ENCODE measurements around the gene RPS25. TPM values are rescaled to one million over a fixed set of nuclear protein-coding genes. Genes with fewer than 3 reads are reported as not detected.
"Not testable (repeated sequence)": the region's sequence is repeated elsewhere in the genome, so short reads cannot be mapped to it uniquely, and the experiment has no call there.

The RPS25 gene
- total RNA-seq, 2 donors from 2014 or later = 672 to 840 TPM

DNA sequence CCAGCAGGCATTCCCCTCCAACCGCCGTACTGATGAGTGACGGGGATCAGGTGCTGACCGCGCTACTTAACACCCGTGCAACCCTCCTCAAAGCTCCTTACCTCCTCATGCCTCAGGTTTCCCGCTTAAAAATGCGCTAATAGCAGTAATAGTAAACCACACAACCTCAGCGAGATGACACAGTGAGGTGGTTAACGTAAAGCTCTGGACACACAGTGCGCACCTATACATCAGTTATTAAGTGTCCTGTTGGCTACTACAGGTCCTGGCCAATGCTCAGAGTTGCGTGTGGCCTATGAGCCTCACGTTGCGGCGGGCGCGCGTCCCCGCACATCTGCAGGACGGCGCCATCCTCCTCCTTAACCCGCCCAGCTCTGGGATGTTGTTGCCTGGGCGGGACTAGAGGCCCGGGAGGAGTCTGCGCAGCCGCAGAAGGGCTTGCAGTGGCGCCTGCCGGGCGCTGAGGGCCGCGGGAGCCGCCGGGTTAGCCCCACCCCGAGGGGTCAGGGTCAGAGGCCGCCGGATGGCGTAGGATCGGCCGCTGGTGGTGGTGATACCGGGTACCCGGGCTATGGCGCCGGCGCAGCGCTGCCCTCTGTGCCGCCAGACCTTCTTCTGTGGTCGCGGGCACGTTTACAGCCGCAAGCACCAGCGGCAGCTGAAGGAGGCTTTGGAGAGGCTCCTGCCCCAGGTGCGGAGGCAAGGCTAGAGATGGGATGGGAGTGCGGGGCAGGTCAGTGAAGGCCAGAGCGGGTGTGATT is 20.3 kb downstream of the RPS25 start, which contains the start of gene CENATAC:
Gene CENATAC (plus strand): TSS at position 512 of the 761 bp plus-strand sequence. CDS start 60 bp downstream, at position 572.
- Histone ChIP-seq H3K4me1 (ENCODE audit: control insufficient read depth in 1 of 2, low read depth in 2 of 2) (peaks cover 8 to 26% of the 10 kb centered on the region in 2 donors), H3K4me3 (peak within 1 kb of the TSS; percentile 92), H3K36me3 (peaks cover 15% of the 10 kb centered on the region), H3K27ac (peak within 1 kb of the TSS; percentile 86 to 87), H3K9me3 (no peaks in the 10 kb centered on the region), H3K27me3 (replicated peaks; ENCODE audit: insufficient read depth) (no peaks in the 10 kb centered on the region)
- ATAC-seq (ENCODE audit: insufficient number of reproducible peaks, low FRiP score, low read depth) = peak; percentile 78
- peak; percentile 73 for DNase-seq (ENCODE audit: low spot score)
- no peak for TF ChIP-seq CTCF (IDR thresholded peaks at IDR 0.05)

GRCh38 chr11:118996926-118997626 is 21.1 kb downstream of the RPS25 start:
- Histone ChIP-seq H3K27ac (peak overlapping the region; percentile 48 to 87), H3K4me1 (ENCODE audit: control insufficient read depth in 1 of 2, low read depth in 2 of 2) (peaks cover 8 to 26% of the 10 kb centered on the region in 2 donors), H3K36me3 (peaks cover 13% of the 10 kb centered on the region), H3K9me3 (no peaks in the 10 kb centered on the region), H3K27me3 (replicated peaks; ENCODE audit: insufficient read depth) (no peaks in the 10 kb centered on the region), H3K4me3 (peak overlapping the region; percentile 92)
- peak; percentile 19 for TF ChIP-seq CTCF (IDR thresholded peaks at IDR 0.05)
- DNase-seq (ENCODE audit: low spot score) (no peak), ATAC-seq (ENCODE audit: insufficient number of reproducible peaks, low FRiP score, low read depth) (no peak)

GRCh38 chr11:118991486-118992038 is 26.6 kb downstream of the RPS25 start:
- ATAC-seq (ENCODE audit: insufficient number of reproducible peaks, low FRiP score, low read depth); H3K4me3 ChIP-seq; H3K27me3 ChIP-seq (replicated peaks; ENCODE audit: insufficient read depth); H3K36me3 ChIP-seq; H3K27ac ChIP-seq; H3K4me1 ChIP-seq (ENCODE audit: control insufficient read depth in 1 of 2, low read depth in 2 of 2); H3K9me3 ChIP-seq; DNase-seq (ENCODE audit: low spot score): not testable (repeated sequence)

DNA sequence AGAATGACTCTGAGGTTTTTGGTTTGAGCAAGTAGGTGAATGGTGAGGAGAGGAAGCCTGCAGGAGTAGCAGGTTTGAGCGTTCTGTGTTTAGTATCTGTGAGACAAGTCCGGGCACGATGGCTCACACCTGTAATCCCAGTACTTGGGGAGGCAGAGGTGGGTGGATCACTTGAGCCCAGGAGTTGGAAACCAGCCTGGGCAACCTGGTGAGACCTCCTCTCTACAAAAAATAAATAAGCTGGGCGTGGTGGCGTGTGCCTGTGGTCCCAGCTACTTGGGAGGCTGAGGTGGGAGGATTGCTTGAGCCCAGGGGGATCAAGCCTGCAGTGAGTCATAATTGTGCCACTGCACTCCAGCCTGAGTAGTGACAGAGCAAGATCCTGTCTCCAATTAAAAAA is 29.9 kb downstream of the RPS25 start:
- ATAC-seq (ENCODE audit: insufficient number of reproducible peaks, low FRiP score, low read depth) = no peak
- TF ChIP-seq CTCF (IDR thresholded peaks at IDR 0.05) = no peak
- H3K27ac ChIP-seq = no peak overlapping the region

GRCh38 chr11:118984825-118985224 is 33.3 kb downstream of the RPS25 start:
- no peaks in the 10 kb centered on the region for H3K9me3 ChIP-seq
- no peak overlapping the region for H3K4me3 ChIP-seq
- H3K36me3 ChIP-seq = no peaks in the 10 kb centered on the region
- DNase-seq (ENCODE audit: low spot score) = no peak
- no peaks in the 10 kb centered on the region for H3K27me3 ChIP-seq (replicated peaks; ENCODE audit: insufficient read depth)
- no peak for TF ChIP-seq CTCF (IDR thresholded peaks at IDR 0.05)
- H3K27ac ChIP-seq = no peak overlapping the region
- no peak for ATAC-seq (ENCODE audit: insufficient number of reproducible peaks, low FRiP score, low read depth)
- no peaks in the 10 kb centered on the region for H3K4me1 ChIP-seq (ENCODE audit: control insufficient read depth in 1 of 2, low read depth in 2 of 2)

More for the DNA sequence above, 29.9 kb downstream of the RPS25 start:
- Histone ChIP-seq H3K36me3 (no peaks in the 10 kb centered on the region), H3K27me3 (replicated peaks; ENCODE audit: insufficient read depth) (no peaks in the 10 kb centered on the region), H3K9me3 (no peaks in the 10 kb centered on the region), H3K4me3 (no peak overlapping the region), H3K4me1 (ENCODE audit: control insufficient read depth in 1 of 2, low read depth in 2 of 2) (no peaks in the 10 kb centered on the region)
- no peak for DNase-seq (ENCODE audit: low spot score)

GRCh38 chr11:118984337-118984736 is 33.8 kb downstream of the RPS25 start:
- not testable (repeated sequence) for ATAC-seq (ENCODE audit: insufficient number of reproducible peaks, low FRiP score, low read depth); H3K27ac ChIP-seq

More at GRCh38 chr11:118984337-118984736, 33.8 kb downstream of the RPS25 start:
- H3K4me1 ChIP-seq (ENCODE audit: control insufficient read depth in 1 of 2, low read depth in 2 of 2); H3K4me3 ChIP-seq; H3K9me3 ChIP-seq; H3K27me3 ChIP-seq (replicated peaks; ENCODE audit: insufficient read depth); DNase-seq (ENCODE audit: low spot score); H3K36me3 ChIP-seq: not testable (repeated sequence)

All from thoracic aorta (tissue), 2 donors.